Measurements from ENCODE around the gene LHX3. TPM values are rescaled to one million over a fixed set of nuclear protein-coding genes. Genes with fewer than 3 reads are reported as not detected.

Gene LHX3
- total RNA-seq, 4 donors from 2014 or later = not detected

DNA sequence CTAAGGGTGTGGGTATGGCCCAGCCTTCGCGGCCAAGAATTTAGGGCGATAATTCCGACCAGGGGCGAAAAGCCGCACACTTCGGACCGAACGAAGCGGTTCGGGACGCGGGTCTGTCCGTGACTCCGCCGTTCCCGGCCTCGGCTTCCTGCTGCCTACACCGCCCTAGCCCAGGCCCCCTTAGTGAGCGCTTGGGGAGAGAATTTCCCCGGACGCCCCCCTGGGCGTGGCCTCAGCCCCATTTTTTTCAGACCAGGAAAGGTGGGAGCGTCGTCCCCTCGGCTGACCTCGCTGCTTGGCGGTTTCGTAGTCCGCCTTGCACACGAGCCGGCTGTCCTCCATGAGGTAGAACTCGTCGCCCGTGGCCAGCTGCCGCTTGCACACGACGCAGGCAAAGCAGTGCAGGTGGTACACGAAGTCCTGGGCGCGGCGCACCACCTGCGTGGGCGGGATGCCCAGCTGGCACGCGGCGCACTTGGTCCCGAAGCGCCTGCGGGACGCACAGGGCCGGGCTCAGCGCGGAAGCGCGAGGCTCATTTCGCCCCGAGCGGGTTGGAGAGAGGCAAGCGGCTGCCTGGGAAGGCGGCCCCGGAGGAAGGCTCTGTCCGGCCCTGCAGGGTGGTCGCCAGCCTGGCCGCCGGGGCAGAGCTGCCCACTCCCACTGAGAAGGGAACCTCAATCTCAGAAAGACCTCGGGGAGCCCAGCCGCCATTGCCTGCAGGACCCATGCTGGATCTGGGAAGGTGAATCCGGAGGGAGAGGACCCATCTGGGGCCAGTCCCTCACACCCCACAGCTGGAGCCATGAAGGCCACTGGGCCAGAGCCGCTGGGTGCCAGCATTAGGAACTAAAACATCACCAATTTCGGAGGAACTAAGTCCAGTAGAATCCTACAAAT, 5.3 kb downstream of the LHX3 start:
- Histone ChIP-seq H3K27ac (no peak overlapping the region), H3K27me3 (peaks cover 34% of the 10 kb centered on the region), H3K4me1 (peaks cover 0 to 6% of the 10 kb centered on the region in 2 donors), H3K36me3 (no peaks in the 10 kb centered on the region), H3K4me3 (replicated peaks in 1 of 3) (no peak overlapping the region), H3K9me3 (no peaks in the 10 kb centered on the region)
- intact Hi-C loops (cut with DNase I) = no loop called here
- DNase-seq = no peak
- TF ChIP-seq POLR2A (IDR thresholded peaks at IDR 0.05) = no peak
- TF ChIP-seq CTCF (IDR thresholded peaks at IDR 0.05) = no peak
- 14 to 15% methylated on average over 13 to 37 of the region's 71 CpGs for WGBS, 2 donors

- intact Hi-C loops (cut with DNase I) = no loop called here
- Histone ChIP-seq H3K27ac (no peak overlapping the region), H3K36me3 (no peaks in the 10 kb centered on the region), H3K4me3 (replicated peaks in 1 of 3) (no peak overlapping the region), H3K4me1 (peaks cover 0 to 6% of the 10 kb centered on the region in 2 donors), H3K9me3 (no peaks in the 10 kb centered on the region), H3K27me3 (peaks cover 34% of the 10 kb centered on the region)
- 1% methylated on average over 42 of the region's 62 CpGs; no CpG with 5 or more reads in 1 of the 2 donors for WGBS, 2 donors
- TF ChIP-seq CTCF (IDR thresholded peaks at IDR 0.05) (no peak), POLR2A (IDR thresholded peaks at IDR 0.05) (no peak)
- DNase-seq = peak; percentile 6 to 7
Measured at GRCh38 chr9:136198605-136199083, 6.3 kb downstream of the LHX3 start.

GRCh38 chr9:136197930-136198604, 6.9 kb downstream of the LHX3 start:
- TF ChIP-seq POLR2A (IDR thresholded peaks at IDR 0.05) (no peak), CTCF (IDR thresholded peaks at IDR 0.05) (no peak)
- Histone ChIP-seq H3K27me3 (peaks cover 37% of the 10 kb centered on the region), H3K27ac (no peak overlapping the region), H3K36me3 (no peaks in the 10 kb centered on the region), H3K4me3 (replicated peaks in 1 of 3) (no peak overlapping the region), H3K4me1 (peaks cover 0 to 10% of the 10 kb centered on the region in 2 donors), H3K9me3 (no peaks in the 10 kb centered on the region)
- no peak for DNase-seq
- WGBS, 2 donors = 2 to 14% methylated on average over 9 to 14 of the region's 18 CpGs
- intact Hi-C loops (cut with DNase I) = no loop called here

- Histone ChIP-seq H3K4me3 (replicated peaks in 1 of 3) (no peak overlapping the region), H3K27me3 (peaks cover 39% of the 10 kb centered on the region), H3K4me1 (peaks cover 0 to 10% of the 10 kb centered on the region in 2 donors), H3K27ac (no peak overlapping the region), H3K9me3 (no peaks in the 10 kb centered on the region), H3K36me3 (no peaks in the 10 kb centered on the region)
- TF ChIP-seq POLR2A (IDR thresholded peaks at IDR 0.05) (no peak), CTCF (IDR thresholded peaks at IDR 0.05) (no peak)
- intact Hi-C loops (cut with DNase I) = no loop called here
- no peak for DNase-seq
- WGBS, 2 donors = 9 to 27% methylated on average over 3 to 12 of the region's 35 CpGs
Measured at GRCh38 chr9:136197084-136197875, 7.6 kb downstream of the LHX3 start.
